Activated T-helper 2 cell treated with anti-CD3 and anti-CD28 coated beads, Interferon-gamma antibody, Interleukin-2, Interleukin-4, amounts not matched to agents 10 μg/mL and 5 μg/mL and 100 μg/mL, durations not matched to agents 14 hours and 24 hours and 36 hours (primary cell): ENCODE measurements around the gene GPR135. TPM values are rescaled to one million over a fixed set of nuclear protein-coding genes. Genes with fewer than 3 reads are reported as not detected.

Experiments
- total RNA-seq: library from RNA; stranded (reverse); gene quantifications from 2 replicates; pipeline ENCODE4 v1.2.3, GENCODE V29; 2022

Gene GPR135
- total RNA-seq, 1 donor from 2014 or later = 1.6 TPM

Other genes with a start within 250 kb of the GPR135 start
- gene L3HYPDH, start 19.0 kb upstream of the GPR135 start, total RNA-seq = 14.2 and 15.9 TPM in 2 replicates
- gene JKAMP, start 19.1 kb upstream of the GPR135 start, total RNA-seq = 26.0 and 29.6 TPM in 2 replicates
- gene CCDC175, start 111.4 kb upstream of the GPR135 start, total RNA-seq = not detected in 2 replicates